Measurements from ENCODE around the gene ANTXR2.

DNA sequence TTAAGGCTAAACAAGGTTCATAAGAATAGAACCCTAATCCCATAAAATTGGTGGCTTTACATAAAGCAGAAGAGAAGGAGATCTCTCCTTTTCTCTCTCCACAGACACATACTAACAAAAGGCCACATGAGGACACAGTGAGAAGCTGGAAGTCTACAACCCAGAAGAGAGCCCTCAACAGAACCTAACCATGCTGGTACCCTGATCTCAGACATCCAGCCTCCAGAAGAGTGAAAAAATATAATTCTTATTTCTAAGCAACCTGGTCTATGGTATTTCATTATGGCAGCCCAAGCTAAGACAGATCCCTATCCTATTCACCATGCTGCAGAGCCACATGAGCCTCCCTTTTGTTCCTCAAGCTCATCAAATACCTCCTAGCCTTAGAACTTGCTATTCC, 195.5 kb downstream of the ANTXR2 start:
- TF ChIP-seq POLR2A (IDR thresholded peaks at IDR 0.05; ENCODE audit: low read depth, low read length), result no peak
- TF ChIP-seq, protein P1, sequence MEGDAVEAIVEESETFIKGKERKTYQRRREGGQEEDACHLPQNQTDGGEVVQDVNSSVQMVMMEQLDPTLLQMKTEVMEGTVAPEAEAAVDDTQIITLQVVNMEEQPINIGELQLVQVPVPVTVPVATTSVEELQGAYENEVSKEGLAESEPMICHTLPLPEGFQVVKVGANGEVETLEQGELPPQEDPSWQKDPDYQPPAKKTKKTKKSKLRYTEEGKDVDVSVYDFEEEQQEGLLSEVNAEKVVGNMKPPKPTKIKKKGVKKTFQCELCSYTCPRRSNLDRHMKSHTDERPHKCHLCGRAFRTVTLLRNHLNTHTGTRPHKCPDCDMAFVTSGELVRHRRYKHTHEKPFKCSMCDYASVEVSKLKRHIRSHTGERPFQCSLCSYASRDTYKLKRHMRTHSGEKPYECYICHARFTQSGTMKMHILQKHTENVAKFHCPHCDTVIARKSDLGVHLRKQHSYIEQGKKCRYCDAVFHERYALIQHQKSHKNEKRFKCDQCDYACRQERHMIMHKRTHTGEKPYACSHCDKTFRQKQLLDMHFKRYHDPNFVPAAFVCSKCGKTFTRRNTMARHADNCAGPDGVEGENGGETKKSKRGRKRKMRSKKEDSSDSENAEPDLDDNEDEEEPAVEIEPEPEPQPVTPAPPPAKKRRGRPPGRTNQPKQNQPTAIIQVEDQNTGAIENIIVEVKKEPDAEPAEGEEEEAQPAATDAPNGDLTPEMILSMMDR (IDR thresholded peaks at IDR 0.05; ENCODE audit: extremely low read depth in 1 of 2, insufficient read depth in 1 of 2, low read depth in 1 of 2, low read length in 2 of 2), result no peak
- no peak for TF ChIP-seq POLR2AphosphoS5 (IDR thresholded peaks at IDR 0.05; ENCODE audit: insufficient read depth, low read depth, low read length)
- TF ChIP-seq EZH2 (IDR thresholded peaks at IDR 0.05; ENCODE audit: borderline replicate concordance, low read depth, low read length, severe bottlenecking), result no peak

Data from endothelial cell of umbilical vein (primary cell).